ENCODE measurements around the gene ARL4A.

DNA sequence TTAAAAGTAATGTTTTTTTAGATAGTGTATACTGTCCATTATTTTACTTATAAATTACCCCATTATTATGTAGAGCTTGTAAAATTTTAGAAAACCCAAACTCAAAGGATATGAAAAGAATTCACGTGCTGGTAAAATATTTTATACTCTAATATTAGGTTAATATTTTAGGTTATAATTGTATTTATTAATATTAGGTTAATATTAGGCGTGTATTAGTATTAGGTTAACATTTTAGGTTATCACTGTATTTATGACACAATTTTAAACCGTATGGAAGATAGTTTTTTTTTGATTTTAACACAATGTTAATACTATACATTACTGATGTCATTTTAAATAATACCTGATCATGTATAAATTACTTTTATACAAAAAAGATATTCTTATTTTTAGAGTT, 48.5 kb downstream of the ARL4A start:
- TF ChIP-seq CTCF (IDR thresholded peaks at IDR 0.05; ENCODE audit: control extremely low read depth in 1 of 3, insufficient read depth in 1 of 3, low read depth in 1 of 3, low read length in 3 of 3) (no peak), SIN3A (conservative IDR thresholded peaks at IDR 0.05 in 1 of 2, IDR thresholded peaks at IDR 0.05 in 1 of 2; ENCODE audit: low read depth in 1 of 2, low read length in 2 of 2) (no peak), RXRA (IDR thresholded peaks at IDR 0.05; ENCODE audit: insufficient read depth, low read depth, low read length) (no peak), GABPA (IDR thresholded peaks at IDR 0.05; ENCODE audit: borderline replicate concordance, insufficient read depth, low read length) (no peak), EZH2 (IDR thresholded peaks at IDR 0.05; ENCODE audit: low read depth, low read length, severe bottlenecking) (no peak), YY1 (IDR thresholded peaks at IDR 0.05; ENCODE audit: low read depth, low read length) (no peak), POLR2A (IDR thresholded peaks at IDR 0.05; ENCODE audit: control extremely low read depth in 1 of 2, low read depth in 2 of 2, low read length in 2 of 2) (no peak), CEBPB (IDR thresholded peaks at IDR 0.05; ENCODE audit: low read depth, low read length) (no peak), ZNF274 (IDR thresholded peaks at IDR 0.05; ENCODE audit: borderline replicate concordance, extremely low read depth, low read length) (no peak), HDAC6 (IDR thresholded peaks at IDR 0.05; ENCODE audit: low read depth, low read length) (no peak), KDM4A (IDR thresholded peaks at IDR 0.05; ENCODE audit: low read depth, low read length, severe bottlenecking) (no peak), CBX5 (IDR thresholded peaks at IDR 0.05; ENCODE audit: low read depth, low read length) (no peak)
- TF ChIP-seq, protein P1, sequence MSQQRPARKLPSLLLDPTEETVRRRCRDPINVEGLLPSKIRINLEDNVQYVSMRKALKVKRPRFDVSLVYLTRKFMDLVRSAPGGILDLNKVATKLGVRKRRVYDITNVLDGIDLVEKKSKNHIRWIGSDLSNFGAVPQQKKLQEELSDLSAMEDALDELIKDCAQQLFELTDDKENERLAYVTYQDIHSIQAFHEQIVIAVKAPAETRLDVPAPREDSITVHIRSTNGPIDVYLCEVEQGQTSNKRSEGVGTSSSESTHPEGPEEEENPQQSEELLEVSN (IDR thresholded peaks at IDR 0.05): no peak
- TF ChIP-seq, protein P2, sequence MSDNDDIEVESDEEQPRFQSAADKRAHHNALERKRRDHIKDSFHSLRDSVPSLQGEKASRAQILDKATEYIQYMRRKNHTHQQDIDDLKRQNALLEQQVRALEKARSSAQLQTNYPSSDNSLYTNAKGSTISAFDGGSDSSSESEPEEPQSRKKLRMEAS (IDR thresholded peaks at IDR 0.05): no peak

Data from H1 (cell line).